ENCODE results near the gene N4BP2L2. TPM values are rescaled to one million over a fixed set of nuclear protein-coding genes. Genes with fewer than 3 reads are reported as not detected.

N4BP2L2 gene
- total and polyA plus RNA-seq, 2 of the 13 experiments (the other 11 are each of a cell fraction or from before 2014, with no cell fraction given), result 58.9 to 81.2 TPM

DNA sequence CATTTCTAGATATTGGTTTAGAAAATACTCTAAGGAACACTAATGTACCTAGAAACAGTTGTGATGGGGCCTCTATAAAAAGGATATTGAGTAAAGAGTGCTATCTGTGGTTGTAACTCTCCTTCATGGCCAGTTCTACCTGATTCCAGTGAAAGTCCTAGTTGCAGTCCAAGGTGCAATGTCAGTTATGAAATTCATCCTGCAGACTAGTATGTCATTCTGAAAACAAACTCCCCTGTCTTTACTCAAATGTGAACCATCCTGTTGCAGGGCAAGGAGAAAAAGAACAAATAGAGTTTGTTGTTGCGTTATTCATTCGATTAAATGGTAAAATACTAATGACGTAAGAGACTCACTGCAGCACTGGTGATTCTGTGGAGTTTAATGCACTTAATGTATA is 92.4 kb downstream of the N4BP2L2 start (continued):
- TF ChIP-seq FOXP1 (IDR thresholded peaks at IDR 0.05), result no peak
- TF ChIP-seq FOXP1 (CRISPR knock-in tag; IDR thresholded peaks at IDR 0.05), result peak; percentile 64
- TF ChIP-seq ZNF292 (CRISPR knock-in tag; IDR thresholded peaks at IDR 0.05; ENCODE audit: borderline replicate concordance, low read depth), result peak; percentile 52; the same call in 1 of the 2 replicates
- TF ChIP-seq, protein P1, sequence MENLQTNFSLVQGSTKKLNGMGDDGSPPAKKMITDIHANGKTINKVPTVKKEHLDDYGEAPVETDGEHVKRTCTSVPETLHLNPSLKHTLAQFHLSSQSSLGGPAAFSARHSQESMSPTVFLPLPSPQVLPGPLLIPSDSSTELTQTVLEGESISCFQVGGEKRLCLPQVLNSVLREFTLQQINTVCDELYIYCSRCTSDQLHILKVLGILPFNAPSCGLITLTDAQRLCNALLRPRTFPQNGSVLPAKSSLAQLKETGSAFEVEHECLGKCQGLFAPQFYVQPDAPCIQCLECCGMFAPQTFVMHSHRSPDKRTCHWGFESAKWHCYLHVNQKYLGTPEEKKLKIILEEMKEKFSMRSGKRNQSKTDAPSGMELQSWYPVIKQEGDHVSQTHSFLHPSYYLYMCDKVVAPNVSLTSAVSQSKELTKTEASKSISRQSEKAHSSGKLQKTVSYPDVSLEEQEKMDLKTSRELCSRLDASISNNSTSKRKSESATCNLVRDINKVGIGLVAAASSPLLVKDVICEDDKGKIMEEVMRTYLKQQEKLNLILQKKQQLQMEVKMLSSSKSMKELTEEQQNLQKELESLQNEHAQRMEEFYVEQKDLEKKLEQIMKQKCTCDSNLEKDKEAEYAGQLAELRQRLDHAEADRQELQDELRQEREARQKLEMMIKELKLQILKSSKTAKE (CRISPR knock-in tag; IDR thresholded peaks at IDR 0.05; ENCODE audit: borderline replicate concordance), result peak; percentile 30; the same call in 1 of the 2 replicates
- no peak for TF ChIP-seq ZNF678 (CRISPR knock-in tag; IDR thresholded peaks at IDR 0.05)
- TF ChIP-seq, protein P2, sequence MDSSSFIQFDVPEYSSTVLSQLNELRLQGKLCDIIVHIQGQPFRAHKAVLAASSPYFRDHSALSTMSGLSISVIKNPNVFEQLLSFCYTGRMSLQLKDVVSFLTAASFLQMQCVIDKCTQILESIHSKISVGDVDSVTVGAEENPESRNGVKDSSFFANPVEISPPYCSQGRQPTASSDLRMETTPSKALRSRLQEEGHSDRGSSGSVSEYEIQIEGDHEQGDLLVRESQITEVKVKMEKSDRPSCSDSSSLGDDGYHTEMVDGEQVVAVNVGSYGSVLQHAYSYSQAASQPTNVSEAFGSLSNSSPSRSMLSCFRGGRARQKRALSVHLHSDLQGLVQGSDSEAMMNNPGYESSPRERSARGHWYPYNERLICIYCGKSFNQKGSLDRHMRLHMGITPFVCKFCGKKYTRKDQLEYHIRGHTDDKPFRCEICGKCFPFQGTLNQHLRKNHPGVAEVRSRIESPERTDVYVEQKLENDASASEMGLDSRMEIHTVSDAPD (CRISPR knock-in tag; IDR thresholded peaks at IDR 0.05), result no peak
- peak; percentile 28; the same call in 1 of the 2 replicates for TF ChIP-seq HOXA5 (CRISPR knock-in tag; IDR thresholded peaks at IDR 0.05)
- no peak for TF ChIP-seq KLF12 (CRISPR knock-in tag; IDR thresholded peaks at IDR 0.05; ENCODE audit: borderline replicate concordance)
- TF ChIP-seq TFDP2 (CRISPR knock-in tag; IDR thresholded peaks at IDR 0.05), result no peak
- no peak for TF ChIP-seq AKAP8 (CRISPR knock-in tag; IDR thresholded peaks at IDR 0.05)
- TF ChIP-seq ZMYM2 (CRISPR knock-in tag; IDR thresholded peaks at IDR 0.05), result no peak
- TF ChIP-seq STAT5B (CRISPR knock-in tag; IDR thresholded peaks at IDR 0.05), result no peak
- TF ChIP-seq ZNF484 (CRISPR knock-in tag; IDR thresholded peaks at IDR 0.05; ENCODE audit: borderline replicate concordance, low read depth), result no peak
- TF ChIP-seq ZNF326 (CRISPR knock-in tag; IDR thresholded peaks at IDR 0.05; ENCODE audit: borderline replicate concordance), result no peak
- no peak for TF ChIP-seq HOXA7 (CRISPR knock-in tag; IDR thresholded peaks at IDR 0.05)
- TF ChIP-seq AHDC1 (CRISPR knock-in tag; IDR thresholded peaks at IDR 0.05; ENCODE audit: borderline replicate concordance), result peak; percentile 74; the same call in 1 of the 2 replicates
- TF ChIP-seq ZFP37 (CRISPR knock-in tag; IDR thresholded peaks at IDR 0.05; ENCODE audit: borderline replicate concordance), result no peak
- no peak for TF ChIP-seq EED (CRISPR knock-in tag; IDR thresholded peaks at IDR 0.05)
- TF ChIP-seq HINFP (CRISPR knock-in tag; IDR thresholded peaks at IDR 0.05; ENCODE audit: low read depth), result no peak
